ENCODE measurements around the gene PEX13. TPM values are rescaled to one million over a fixed set of nuclear protein-coding genes. Genes with fewer than 3 reads are reported as not detected.

The PEX13 gene
- total and polyA plus RNA-seq, 10 of the 15 experiments (the other 5 are each of a cell fraction or from before 2014, with no cell fraction given), result 2.6 to 27.6 (median 17.8) TPM

DNA sequence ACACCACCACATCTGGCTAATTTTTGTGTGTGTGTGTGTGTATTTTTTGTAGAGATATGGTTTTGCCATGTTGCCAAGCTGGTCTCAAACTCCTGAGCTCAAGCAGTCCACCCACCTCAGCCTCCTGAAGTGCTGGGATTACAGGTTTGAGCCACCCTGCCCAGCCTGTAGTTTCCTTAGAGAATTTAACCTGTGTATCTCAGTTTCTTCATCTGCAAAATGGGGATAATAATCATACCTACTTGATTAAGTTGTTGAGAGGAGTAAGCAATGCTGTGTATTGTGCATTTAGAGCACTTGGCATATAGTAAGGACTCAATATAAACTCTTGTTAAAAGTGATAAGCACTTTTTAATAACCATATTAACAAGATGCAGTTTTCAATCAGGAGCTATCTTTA, 41.9 kb downstream of the PEX13 start (continued):
- TF ChIP-seq, protein P1, sequence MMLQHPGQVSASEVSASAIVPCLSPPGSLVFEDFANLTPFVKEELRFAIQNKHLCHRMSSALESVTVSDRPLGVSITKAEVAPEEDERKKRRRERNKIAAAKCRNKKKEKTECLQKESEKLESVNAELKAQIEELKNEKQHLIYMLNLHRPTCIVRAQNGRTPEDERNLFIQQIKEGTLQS (IDR thresholded peaks at IDR 0.05; ENCODE audit: borderline replicate concordance, extremely low read depth, low read depth, low read length), result no peak
- TF ChIP-seq FOS (IDR thresholded peaks at IDR 0.05; ENCODE audit: borderline replicate concordance, extremely low read depth, insufficient read length) (no peak), ZSCAN29 (IDR thresholded peaks at IDR 0.05) (no peak), CBFB (IDR thresholded peaks at IDR 0.05; ENCODE audit: low read depth) (no peak), SIN3A (IDR thresholded peaks at IDR 0.05; ENCODE audit: low read depth, low read length) (no peak), POU2F2 (IDR thresholded peaks at IDR 0.05; ENCODE audit: borderline replicate concordance, low read depth, low read length) (no peak), TCF7 (IDR thresholded peaks at IDR 0.05; ENCODE audit: borderline replicate concordance) (no peak), RAD51 (IDR thresholded peaks at IDR 0.05) (no peak)
- TF ChIP-seq, protein P2, sequence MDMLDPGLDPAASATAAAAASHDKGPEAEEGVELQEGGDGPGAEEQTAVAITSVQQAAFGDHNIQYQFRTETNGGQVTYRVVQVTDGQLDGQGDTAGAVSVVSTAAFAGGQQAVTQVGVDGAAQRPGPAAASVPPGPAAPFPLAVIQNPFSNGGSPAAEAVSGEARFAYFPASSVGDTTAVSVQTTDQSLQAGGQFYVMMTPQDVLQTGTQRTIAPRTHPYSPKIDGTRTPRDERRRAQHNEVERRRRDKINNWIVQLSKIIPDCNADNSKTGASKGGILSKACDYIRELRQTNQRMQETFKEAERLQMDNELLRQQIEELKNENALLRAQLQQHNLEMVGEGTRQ (IDR thresholded peaks at IDR 0.05; ENCODE audit: borderline replicate concordance, low read depth, low read length), result no peak
- TF ChIP-seq, protein P3, sequence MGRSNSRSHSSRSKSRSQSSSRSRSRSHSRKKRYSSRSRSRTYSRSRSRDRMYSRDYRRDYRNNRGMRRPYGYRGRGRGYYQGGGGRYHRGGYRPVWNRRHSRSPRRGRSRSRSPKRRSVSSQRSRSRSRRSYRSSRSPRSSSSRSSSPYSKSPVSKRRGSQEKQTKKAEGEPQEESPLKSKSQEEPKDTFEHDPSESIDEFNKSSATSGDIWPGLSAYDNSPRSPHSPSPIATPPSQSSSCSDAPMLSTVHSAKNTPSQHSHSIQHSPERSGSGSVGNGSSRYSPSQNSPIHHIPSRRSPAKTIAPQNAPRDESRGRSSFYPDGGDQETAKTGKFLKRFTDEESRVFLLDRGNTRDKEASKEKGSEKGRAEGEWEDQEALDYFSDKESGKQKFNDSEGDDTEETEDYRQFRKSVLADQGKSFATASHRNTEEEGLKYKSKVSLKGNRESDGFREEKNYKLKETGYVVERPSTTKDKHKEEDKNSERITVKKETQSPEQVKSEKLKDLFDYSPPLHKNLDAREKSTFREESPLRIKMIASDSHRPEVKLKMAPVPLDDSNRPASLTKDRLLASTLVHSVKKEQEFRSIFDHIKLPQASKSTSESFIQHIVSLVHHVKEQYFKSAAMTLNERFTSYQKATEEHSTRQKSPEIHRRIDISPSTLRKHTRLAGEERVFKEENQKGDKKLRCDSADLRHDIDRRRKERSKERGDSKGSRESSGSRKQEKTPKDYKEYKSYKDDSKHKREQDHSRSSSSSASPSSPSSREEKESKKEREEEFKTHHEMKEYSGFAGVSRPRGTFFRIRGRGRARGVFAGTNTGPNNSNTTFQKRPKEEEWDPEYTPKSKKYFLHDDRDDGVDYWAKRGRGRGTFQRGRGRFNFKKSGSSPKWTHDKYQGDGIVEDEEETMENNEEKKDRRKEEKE (IDR thresholded peaks at IDR 0.05), result no peak

Data from GM12878 (cell line).